SU-DHL-6 (cell line): ENCODE measurements around the gene PRR9.

Experiments used
- H2AFZ ChIP-seq: fragments of 200-600 bp; sonication (generic); 2 replicates; pipeline ENCODE4 v1.6.1; 2014; ENCODE audit warnings: low read depth, mild to moderate bottlenecking, moderate library complexity, mixed read lengths, antibody characterized with exemption, low read length; ENCODE audit not compliant: severe bottlenecking
- H3F3A ChIP-seq: fragments of 200-600 bp; shearing (Covaris generic); 2 replicates; pipeline ENCODE4 v1.6.0; 2016; ENCODE audit warnings: antibody characterized with exemption, mild to moderate bottlenecking; ENCODE audit not compliant: insufficient read depth
- H3K27ac ChIP-seq: fragments of 200-600 bp; sonication (generic); 2 replicates; pipeline ENCODE4 v1.5.1; 2016; ENCODE audit warnings: low read depth, mild to moderate bottlenecking, low read length, moderate library complexity, mixed read lengths
- H3K27me3 ChIP-seq: fragments of 200-600 bp; sonication (generic), shearing (Covaris generic); 2 replicates; pipeline ENCODE4 v1.6.0; 2014; ENCODE audit warnings: mild to moderate bottlenecking, low read length
- H3K36me3 ChIP-seq: fragments of 200-600 bp; sonication (generic); 2 replicates; pipeline ENCODE4 v1.6.1; 2014; ENCODE audit warnings: mild to moderate bottlenecking, low read length, mixed read lengths
- H3K4me2 ChIP-seq: fragments of 300-600, 200-600 bp; shearing (Covaris generic), sonication (generic); 2 replicates; pipeline ENCODE4 v1.6.0; 2014; ENCODE audit warnings: low read length, low read depth, mild to moderate bottlenecking; ENCODE audit not compliant: poor library complexity, severe bottlenecking
- H3K4me3 ChIP-seq: fragments of 200-600 bp; sonication (generic); 2 replicates; pipeline ENCODE4 v1.5.1; 2014; ENCODE audit warnings: antibody characterized with exemption, low read length, mild to moderate bottlenecking, mixed read lengths; ENCODE audit not compliant: insufficient read depth, poor library complexity, severe bottlenecking
- H3K79me2 ChIP-seq: fragments of 200-600 bp; sonication (generic); 2 replicates; pipeline ENCODE4 v1.6.1; 2014; ENCODE audit warnings: mild to moderate bottlenecking, low read length, moderate library complexity; ENCODE audit not compliant: insufficient read depth
- H3K9ac ChIP-seq: fragments of 200-600 bp; sonication (generic); 2 replicates; pipeline ENCODE4 v1.7.0; 2014; ENCODE audit warnings: mild to moderate bottlenecking, low read length
- H3K9me2 ChIP-seq: fragments of 200-600 bp; sonication (generic); replicated peaks from 2 replicates; pipeline ENCODE4 v1.6.1; 2014; ENCODE audit warnings: low read length; ENCODE audit not compliant: insufficient read depth
- H3K9me3 ChIP-seq: fragments of 200-600 bp; sonication (generic); 2 replicates; pipeline ENCODE4 v1.6.1; 2014; ENCODE audit warnings: low read length, mixed read lengths; ENCODE audit not compliant: insufficient read depth
- H4K20me1 ChIP-seq: fragments of 200-600 bp; sonication (generic); 2 replicates; pipeline ENCODE4 v1.6.1; 2014; ENCODE audit warnings: low read depth, mild to moderate bottlenecking, antibody characterized with exemption, low read length, moderate library complexity, mixed read lengths
- CTCF ChIP-seq: fragments of 200-600 bp; sonication (generic); IDR thresholded peaks from one replicate; pipeline ENCODE4 v1.5.1; 2017; ENCODE audit warnings: antibody characterized with exemption, mild to moderate bottlenecking, low read length, moderate library complexity; ENCODE audit not compliant: insufficient read depth, poor library complexity, severe bottlenecking
- EZH2phosphoT487 ChIP-seq: fragments of 200-600 bp; sonication (generic), shearing (Covaris generic); conservative IDR thresholded peaks from 2 replicates; pipeline ENCODE4 v1.6.1; 2018; ENCODE audit warnings: mild to moderate bottlenecking, antibody characterized with exemption, low read length, moderate library complexity, mixed read lengths

The PRR9 gene

GRCh38 chr1:153246825-153247224 lies 29.4 kb downstream of the PRR9 start:
- Histone ChIP-seq H3F3A (no peaks in the 10 kb centered on the region), H3K27me3 (no peaks in the 10 kb centered on the region), H3K9me2 (no peaks in the 10 kb centered on the region), H3K79me2 (no peaks in the 10 kb centered on the region), H3K27ac (no peak overlapping the region), H2AFZ (no peak overlapping the region), H3K9me3 (no peaks in the 10 kb centered on the region), H3K4me3 (no peak overlapping the region), H3K9ac (no peak overlapping the region), H3K36me3 (no peaks in the 10 kb centered on the region), H4K20me1 (no peaks in the 10 kb centered on the region), H3K4me2 (no peak overlapping the region)
- TF ChIP-seq CTCF (no peak), EZH2phosphoT487 (no peak)

DNA sequence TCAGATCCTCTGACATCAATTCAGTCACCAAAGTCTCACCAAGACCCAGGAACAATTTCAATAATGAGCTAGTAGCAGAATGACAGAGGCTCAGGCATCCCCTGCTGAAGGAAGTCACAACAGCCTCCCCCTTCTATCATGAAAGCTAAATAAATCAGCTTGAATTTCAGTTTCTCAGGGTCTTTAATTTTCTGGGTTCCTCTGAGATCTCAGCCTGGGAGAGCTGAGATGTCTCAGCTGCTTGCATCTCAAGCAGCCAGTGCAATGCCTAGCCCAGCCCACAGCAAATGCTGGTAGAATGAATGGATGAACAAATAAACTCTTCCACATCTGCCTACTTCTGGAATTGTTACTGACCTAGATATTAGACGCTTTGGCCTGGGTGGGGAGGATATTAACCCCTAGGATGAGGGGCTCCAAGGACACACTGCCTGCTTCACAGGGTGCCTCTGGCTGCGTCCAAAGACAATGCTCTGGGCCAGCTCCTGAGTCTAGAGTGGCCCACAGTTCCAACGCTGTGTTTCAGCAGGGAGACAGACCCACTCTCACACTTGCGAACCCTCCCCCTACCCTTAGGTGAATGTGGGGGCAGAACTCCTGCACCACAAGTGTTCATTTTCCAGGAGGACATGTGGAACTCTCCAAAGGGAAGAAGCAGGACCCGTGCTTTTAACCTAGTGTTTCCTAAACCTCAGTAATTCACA lies 30.9 kb downstream of the PRR9 start:
- TF ChIP-seq EZH2phosphoT487 (no peak), CTCF (no peak)
- H3K27ac ChIP-seq, result no peak overlapping the region
- H3F3A ChIP-seq, result no peaks in the 10 kb centered on the region
- no peaks in the 10 kb centered on the region for H3K36me3 ChIP-seq
- H4K20me1 ChIP-seq, result no peaks in the 10 kb centered on the region
- no peaks in the 10 kb centered on the region for H3K9me3 ChIP-seq
- H3K27me3 ChIP-seq, result no peaks in the 10 kb centered on the region
- no peaks in the 10 kb centered on the region for H3K9me2 ChIP-seq
- no peak overlapping the region for H2AFZ ChIP-seq
- H3K79me2 ChIP-seq, result no peaks in the 10 kb centered on the region
- no peak overlapping the region for H3K4me2 ChIP-seq
- H3K4me3 ChIP-seq, result no peak overlapping the region
- H3K9ac ChIP-seq, result no peak overlapping the region

DNA sequence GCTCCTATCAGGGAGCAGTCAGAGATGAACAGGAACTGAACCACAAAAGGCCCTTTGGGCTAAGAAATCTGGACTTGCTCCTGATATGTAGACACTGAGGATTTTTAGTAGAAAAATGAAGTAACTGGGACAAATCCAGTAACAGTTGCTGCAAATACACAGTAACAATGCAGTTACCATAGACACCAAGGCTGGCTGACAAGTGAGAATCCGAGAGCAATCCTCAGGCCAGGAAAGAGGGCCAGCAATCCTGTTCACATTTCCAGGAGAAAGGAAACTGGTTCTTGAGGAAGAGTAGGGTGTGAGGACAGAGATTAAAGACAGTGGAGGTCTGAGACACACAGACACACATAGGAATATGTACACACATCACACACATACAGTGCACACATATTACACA lies 32.8 kb downstream of the PRR9 start:
- no peak overlapping the region for H3K4me2 ChIP-seq
- H3K27me3 ChIP-seq, result no peaks in the 10 kb centered on the region
- H3K9me2 ChIP-seq, result no peaks in the 10 kb centered on the region
- TF ChIP-seq CTCF (no peak), EZH2phosphoT487 (no peak)
- H3K27ac ChIP-seq, result no peak overlapping the region
- H2AFZ ChIP-seq, result no peak overlapping the region
- H3K9me3 ChIP-seq, result no peaks in the 10 kb centered on the region
- no peak overlapping the region for H3K9ac ChIP-seq
- H3F3A ChIP-seq, result no peaks in the 10 kb centered on the region
- H3K4me3 ChIP-seq, result no peak overlapping the region
- H3K36me3 ChIP-seq, result no peaks in the 10 kb centered on the region
- no peaks in the 10 kb centered on the region for H3K79me2 ChIP-seq
- H4K20me1 ChIP-seq, result no peaks in the 10 kb centered on the region

DNA sequence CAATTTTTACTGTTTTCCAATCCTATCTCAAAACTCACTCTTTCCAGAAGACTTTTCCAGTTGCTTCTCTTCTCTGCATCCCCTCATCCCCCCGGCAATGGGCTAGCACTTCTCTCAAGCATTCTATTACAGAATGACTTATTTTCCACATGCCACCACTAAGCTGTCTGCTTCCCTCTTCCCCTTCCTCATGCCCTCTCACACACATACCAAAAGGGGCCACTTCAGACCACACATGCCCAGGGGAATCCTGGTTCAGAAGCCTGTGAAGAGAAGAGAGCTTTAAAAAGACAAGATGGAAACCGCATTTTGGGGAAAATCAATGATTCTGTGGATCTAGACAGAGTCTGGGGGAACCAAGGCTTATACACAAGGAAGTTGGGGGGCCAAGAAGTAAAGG lies 33.7 kb downstream of the PRR9 start:
- Histone ChIP-seq H3F3A (no peaks in the 10 kb centered on the region), H3K36me3 (no peaks in the 10 kb centered on the region), H3K27ac (no peak overlapping the region), H3K79me2 (no peaks in the 10 kb centered on the region), H3K27me3 (no peaks in the 10 kb centered on the region), H3K4me3 (no peak overlapping the region), H2AFZ (no peak overlapping the region), H3K4me2 (no peak overlapping the region), H3K9me3 (no peaks in the 10 kb centered on the region), H3K9me2 (no peaks in the 10 kb centered on the region), H4K20me1 (no peaks in the 10 kb centered on the region), H3K9ac (no peak overlapping the region)
- TF ChIP-seq CTCF (no peak), EZH2phosphoT487 (no peak)
